GM19193 (cell line): ENCODE results near the gene ARHGEF3.

Source experiments
- POLR2A ChIP-seq: IDR thresholded peaks from 4 replicates; pipeline ENCODE4 v1.6.1; 2011; ENCODE audit not compliant: insufficient read depth, insufficient read length; ENCODE audit errors: extremely low read depth

Gene ARHGEF3

GRCh38 chr3:56801662-56802377 lies at the start of gene ARHGEF3:
Gene ARHGEF3 (minus strand): TSS chr3:56801949. CDS start chr3:56801798, 151 bp downstream.
- TF ChIP-seq POLR2A: peak; percentile 75

- TF ChIP-seq POLR2A: no peak
Measured at GRCh38 chr3:56849698-56850097, 47.9 kb upstream of the ARHGEF3 start.

- TF ChIP-seq POLR2A: no peak
Measured at GRCh38 chr3:56845505-56845904, 43.8 kb upstream of the ARHGEF3 start.

GRCh38 chr3:56844536-56844935 lies 42.8 kb upstream of the ARHGEF3 start:
- no peak for TF ChIP-seq POLR2A

GRCh38 chr3:56839784-56840715 lies 38.3 kb upstream of the ARHGEF3 start:
- no peak for TF ChIP-seq POLR2A

- TF ChIP-seq POLR2A: no peak
Measured at GRCh38 chr3:56838448-56838847, 36.7 kb upstream of the ARHGEF3 start.

- TF ChIP-seq POLR2A: no peak
Measured at GRCh38 chr3:56837196-56837955, 35.6 kb upstream of the ARHGEF3 start.

- TF ChIP-seq POLR2A: no peak
Measured at GRCh38 chr3:56836276-56837163, 34.8 kb upstream of the ARHGEF3 start.

- TF ChIP-seq POLR2A: no peak
Measured at GRCh38 chr3:56835650-56836227, 34.0 kb upstream of the ARHGEF3 start.

- TF ChIP-seq POLR2A: no peak
Measured at GRCh38 chr3:56833536-56833935, 31.8 kb upstream of the ARHGEF3 start.

GRCh38 chr3:56833022-56833421 lies 31.3 kb upstream of the ARHGEF3 start:
- no peak for TF ChIP-seq POLR2A

- TF ChIP-seq POLR2A: no peak
Measured at GRCh38 chr3:56831572-56831971, 29.8 kb upstream of the ARHGEF3 start.

- TF ChIP-seq POLR2A: no peak
Measured at GRCh38 chr3:56830884-56831283, 29.1 kb upstream of the ARHGEF3 start.

GRCh38 chr3:56829533-56829932 lies 27.8 kb upstream of the ARHGEF3 start:
- no peak for TF ChIP-seq POLR2A
